Stimulated activated memory B cell treated with anti-CD40 and anti-IgM and Interleukin-4, amounts not matched to agents 10 μg/mL and 1 μg/mL and 100 μg/mL, for 72 hours (primary cell): Measurements from ENCODE around the gene GRIP2.

ENCODE experiments used
- ATAC-seq: fragments of 150-1000 bp; cut with Tn5 transposase; 2 replicates; pipeline ENCODE4 v1.10.0; 2021
- H3K27ac Mint-ChIP-seq: one replicate; pipeline ENCODE4 v1.8.0; 2022; ENCODE audit warnings: mild to moderate bottlenecking, mixed read lengths
- H3K27me3 Mint-ChIP-seq: one replicate; pipeline ENCODE4 v1.8.0; 2022; ENCODE audit warnings: mixed read lengths
- H3K36me3 Mint-ChIP-seq: one replicate; pipeline ENCODE4 v1.8.0; 2022; ENCODE audit warnings: mixed read lengths
- H3K4me1 Mint-ChIP-seq: one replicate; pipeline ENCODE4 v1.8.0; 2022; ENCODE audit warnings: mixed read lengths
- H3K4me3 Mint-ChIP-seq: one replicate; pipeline ENCODE4 v1.8.0; 2022; ENCODE audit warnings: mild to moderate bottlenecking, moderate library complexity, mixed read lengths
- H3K9me3 Mint-ChIP-seq: one replicate; pipeline ENCODE4 v1.8.0; 2022; ENCODE audit warnings: mixed read lengths

GRIP2 gene

DNA sequence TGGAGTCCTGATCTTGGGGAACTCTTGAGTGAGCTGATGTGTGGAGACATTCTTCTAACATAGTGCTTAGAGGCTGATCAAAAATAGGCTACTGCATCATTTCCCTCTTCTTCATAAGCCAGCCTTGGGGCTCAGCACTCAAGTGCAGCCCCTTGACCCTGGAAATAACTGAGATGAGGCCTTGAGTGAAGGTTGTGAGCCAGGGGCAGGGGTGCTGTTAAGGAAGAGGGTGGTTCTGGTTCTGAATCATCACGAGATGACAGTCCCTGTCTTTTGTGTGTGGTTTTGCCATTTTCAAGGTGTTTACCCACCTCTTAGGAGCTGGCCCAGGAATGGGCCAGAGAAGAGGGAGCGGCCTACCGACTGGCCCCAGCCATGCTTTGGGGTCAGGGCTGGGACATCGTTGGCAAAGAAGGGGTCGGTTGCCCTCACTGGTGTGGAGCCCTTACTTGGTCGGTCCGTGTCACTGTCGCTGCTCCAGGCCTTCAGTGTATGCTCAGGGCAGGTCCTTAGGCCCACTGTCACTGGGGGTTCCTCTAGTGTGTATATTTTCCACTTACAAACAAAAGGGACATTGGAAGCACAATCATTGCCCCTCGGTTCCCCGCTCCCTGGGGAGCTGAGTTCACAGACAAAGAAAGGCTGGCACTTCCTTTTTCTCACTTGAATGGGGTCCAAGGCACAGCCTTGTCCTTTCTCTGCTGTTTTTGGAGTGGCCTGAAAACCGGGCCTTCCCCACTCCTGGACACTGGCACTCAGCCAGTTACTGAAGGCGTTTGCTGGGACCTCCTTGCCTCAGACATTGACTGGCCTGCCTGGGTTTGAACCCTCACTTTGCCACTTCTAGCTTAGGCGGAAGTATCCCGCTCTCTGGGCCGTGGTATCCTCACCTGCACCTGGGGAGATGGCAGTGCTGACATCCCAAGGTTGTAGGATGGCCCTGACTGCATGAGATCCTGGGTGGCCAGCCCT lies 91.1 kb downstream of the GRIP2 start:
- Mint-ChIP-seq H3K27ac (no peak overlapping the region), H3K9me3 (peaks cover 6% of the 10 kb centered on the region), H3K36me3 (peaks cover 85% of the 10 kb centered on the region), H3K27me3 (no peaks in the 10 kb centered on the region), H3K4me1 (peaks cover 46% of the 10 kb centered on the region), H3K4me3 (no peak overlapping the region)
- no peak for ATAC-seq

DNA sequence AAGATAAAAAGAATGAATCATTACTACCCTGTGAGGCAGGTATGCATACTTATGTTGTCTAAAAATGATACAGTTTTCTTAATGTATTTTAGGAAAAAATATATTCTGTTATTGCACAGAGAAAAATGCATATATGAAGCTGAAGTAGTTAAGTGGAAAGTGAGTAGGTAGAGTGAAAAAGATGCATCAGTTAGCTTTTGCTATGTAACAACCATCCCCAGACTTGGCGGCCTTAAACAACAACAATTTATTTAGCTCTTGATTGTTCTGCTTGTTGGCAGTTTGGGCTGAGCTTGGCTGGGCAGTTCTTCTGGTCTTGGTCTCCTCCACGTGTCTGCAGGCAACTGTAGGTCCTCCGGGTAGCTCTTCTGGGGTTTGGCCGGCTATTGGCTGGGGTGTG lies 92.1 kb downstream of the GRIP2 start:
- H3K36me3 Mint-ChIP-seq, result peaks cover 90% of the 10 kb centered on the region
- ATAC-seq, result no peak

DNA sequence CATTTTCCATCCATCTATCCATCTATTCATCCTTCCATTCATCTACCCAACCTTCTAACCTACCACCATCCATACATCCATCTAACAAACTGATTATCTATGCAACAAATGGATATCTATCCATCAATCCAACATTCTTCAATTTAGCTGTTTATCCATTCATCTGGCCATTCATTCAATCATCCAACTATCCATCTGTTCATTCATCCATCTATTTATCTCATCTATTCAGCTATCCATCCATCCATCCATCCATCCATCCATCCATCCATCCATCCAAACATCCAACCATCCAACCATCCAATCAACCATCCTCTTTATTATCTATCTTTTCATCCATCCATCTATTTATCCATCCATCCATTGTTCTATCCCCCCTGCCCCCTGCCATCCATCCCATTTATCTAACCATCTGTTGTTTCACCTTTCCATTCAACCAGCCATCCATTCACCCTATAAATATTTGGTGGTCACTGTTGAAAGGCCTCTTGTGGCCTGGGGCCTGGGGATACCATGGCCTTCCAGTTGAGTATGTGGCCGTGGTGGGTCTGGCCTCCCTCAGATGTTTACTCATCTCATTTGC lies 93.1 kb downstream of the GRIP2 start:
- Mint-ChIP-seq H3K9me3 (peaks cover 6% of the 10 kb centered on the region), H3K27ac (no peak overlapping the region), H3K36me3 (peaks cover 83% of the 10 kb centered on the region), H3K4me1 (peaks cover 27% of the 10 kb centered on the region), H3K4me3 (no peak overlapping the region), H3K27me3 (no peaks in the 10 kb centered on the region)
- no peak for ATAC-seq

More for the DNA sequence above, 92.1 kb downstream of the GRIP2 start:
- Mint-ChIP-seq H3K27ac (no peak overlapping the region), H3K27me3 (no peaks in the 10 kb centered on the region), H3K4me1 (peaks cover 37% of the 10 kb centered on the region), H3K9me3 (peaks cover 6% of the 10 kb centered on the region), H3K4me3 (no peak overlapping the region)

DNA sequence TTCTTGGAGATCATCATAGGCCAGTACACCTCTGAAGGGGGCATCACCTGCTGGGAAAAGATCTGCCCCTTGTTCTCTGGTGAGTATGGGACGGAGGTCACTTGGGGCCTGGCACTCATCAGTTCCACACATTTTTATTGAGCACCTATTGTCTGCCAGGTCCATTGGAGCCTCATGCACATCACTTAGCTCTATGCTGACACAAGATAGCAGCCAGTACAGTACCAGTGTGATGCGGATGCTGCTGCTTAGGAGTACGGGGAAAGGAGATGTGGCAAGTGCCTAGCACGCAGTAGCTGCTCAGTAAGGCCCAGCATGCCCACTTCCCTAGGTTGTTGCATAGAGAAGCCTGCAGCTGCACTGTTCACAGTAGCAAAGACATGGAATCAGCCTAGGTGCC lies 94.4 kb downstream of the GRIP2 start:
- peaks cover 30% of the 10 kb centered on the region for H3K4me1 Mint-ChIP-seq
- H3K27ac Mint-ChIP-seq, result no peak overlapping the region
- peaks cover 6% of the 10 kb centered on the region for H3K9me3 Mint-ChIP-seq
- H3K27me3 Mint-ChIP-seq, result no peaks in the 10 kb centered on the region
- ATAC-seq, result no peak
- H3K4me3 Mint-ChIP-seq, result no peak overlapping the region
- peaks cover 70% of the 10 kb centered on the region for H3K36me3 Mint-ChIP-seq

DNA sequence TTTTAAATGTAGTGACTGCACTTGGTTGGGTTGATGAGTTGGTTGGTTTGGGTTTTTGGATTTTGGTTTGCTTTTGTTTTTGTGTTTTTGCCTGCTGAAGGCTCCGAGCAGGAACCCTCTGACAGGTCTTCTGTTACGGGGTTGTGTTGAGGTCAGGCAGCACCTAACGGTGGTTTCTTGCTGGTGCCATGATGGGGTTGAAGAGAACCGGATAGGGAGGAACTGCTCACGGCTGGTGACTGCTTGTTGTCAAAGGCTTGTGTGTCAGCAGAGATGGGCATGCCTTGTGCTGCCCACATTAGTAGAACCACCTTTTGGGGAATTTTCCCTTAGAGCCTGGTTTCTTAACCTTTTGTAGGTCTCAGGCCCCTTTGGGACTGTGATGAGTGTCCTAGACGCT lies 95.8 kb downstream of the GRIP2 start:
- ATAC-seq, result no peak
- peak overlapping the region; percentile 57 for H3K27ac Mint-ChIP-seq
- H3K9me3 Mint-ChIP-seq, result peaks cover 6% of the 10 kb centered on the region
- peaks cover 43% of the 10 kb centered on the region for H3K4me1 Mint-ChIP-seq
- H3K36me3 Mint-ChIP-seq, result peaks cover 68% of the 10 kb centered on the region
- no peak overlapping the region for H3K4me3 Mint-ChIP-seq
- H3K27me3 Mint-ChIP-seq, result no peaks in the 10 kb centered on the region

DNA sequence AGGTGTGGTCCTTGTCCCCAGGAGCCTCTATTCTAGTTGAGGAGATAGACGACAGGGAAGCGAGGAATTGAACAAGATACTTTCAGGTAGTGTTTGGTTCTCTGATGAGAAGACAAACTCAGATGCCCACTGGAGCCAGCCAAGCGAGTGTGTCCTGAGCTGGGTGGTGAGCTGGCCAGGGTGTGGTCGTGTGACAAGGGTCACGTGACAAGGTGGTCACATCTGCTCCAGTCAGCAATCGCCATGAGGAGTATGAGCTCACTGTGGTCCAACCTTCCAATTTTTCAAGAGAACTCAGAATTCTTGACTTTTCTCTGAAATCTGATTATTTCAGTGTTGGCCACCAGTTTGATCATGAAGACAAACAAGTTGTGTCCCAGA lies 98.2 kb downstream of the GRIP2 start:
- ATAC-seq, result no peak
- Mint-ChIP-seq H3K9me3 (peaks cover 2% of the 10 kb centered on the region), H3K36me3 (peaks cover 43% of the 10 kb centered on the region), H3K4me3 (no peak overlapping the region), H3K4me1 (peaks cover 47% of the 10 kb centered on the region), H3K27me3 (no peaks in the 10 kb centered on the region), H3K27ac (no peak overlapping the region)

DNA sequence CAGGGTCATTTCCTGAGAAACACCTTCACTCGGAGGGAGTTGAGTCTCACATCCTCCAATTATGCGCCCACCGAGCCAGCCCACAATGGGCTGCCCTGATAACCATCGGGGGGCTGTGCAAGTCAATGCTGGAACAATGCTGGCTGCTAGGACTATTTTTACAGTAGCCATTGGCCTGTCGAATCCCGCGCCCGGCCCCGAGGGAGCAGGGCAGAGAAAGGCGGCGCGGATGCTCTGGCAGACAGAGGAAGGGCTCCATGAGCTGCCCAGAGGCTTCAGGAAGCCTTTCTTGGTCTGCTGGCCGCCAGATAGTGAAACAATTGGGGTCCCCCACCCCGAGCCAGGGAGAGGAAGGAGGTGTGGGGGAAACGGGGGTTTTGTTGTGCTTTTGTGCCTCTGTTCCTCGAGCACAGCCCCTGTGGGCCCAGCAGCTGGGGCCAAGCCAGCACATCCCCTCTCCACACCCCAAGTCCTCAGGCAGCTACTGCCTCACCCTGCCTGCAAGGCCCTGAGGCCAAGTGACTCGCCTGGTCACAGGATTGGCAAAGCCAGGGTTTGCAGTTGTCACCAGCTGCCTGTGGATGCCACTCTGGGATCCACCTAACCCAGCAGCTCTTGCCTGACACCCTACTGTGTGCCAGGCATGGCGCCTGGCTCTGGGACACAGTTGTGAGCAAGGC lies 98.8 kb downstream of the GRIP2 start:
- H3K36me3 Mint-ChIP-seq, result peaks cover 38% of the 10 kb centered on the region
- no peaks in the 10 kb centered on the region for H3K9me3 Mint-ChIP-seq
- H3K4me1 Mint-ChIP-seq, result peaks cover 53% of the 10 kb centered on the region
- ATAC-seq, result no peak
- no peaks in the 10 kb centered on the region for H3K27me3 Mint-ChIP-seq
- H3K27ac Mint-ChIP-seq, result peak overlapping the region; percentile 92
- H3K4me3 Mint-ChIP-seq, result no peak overlapping the region

DNA sequence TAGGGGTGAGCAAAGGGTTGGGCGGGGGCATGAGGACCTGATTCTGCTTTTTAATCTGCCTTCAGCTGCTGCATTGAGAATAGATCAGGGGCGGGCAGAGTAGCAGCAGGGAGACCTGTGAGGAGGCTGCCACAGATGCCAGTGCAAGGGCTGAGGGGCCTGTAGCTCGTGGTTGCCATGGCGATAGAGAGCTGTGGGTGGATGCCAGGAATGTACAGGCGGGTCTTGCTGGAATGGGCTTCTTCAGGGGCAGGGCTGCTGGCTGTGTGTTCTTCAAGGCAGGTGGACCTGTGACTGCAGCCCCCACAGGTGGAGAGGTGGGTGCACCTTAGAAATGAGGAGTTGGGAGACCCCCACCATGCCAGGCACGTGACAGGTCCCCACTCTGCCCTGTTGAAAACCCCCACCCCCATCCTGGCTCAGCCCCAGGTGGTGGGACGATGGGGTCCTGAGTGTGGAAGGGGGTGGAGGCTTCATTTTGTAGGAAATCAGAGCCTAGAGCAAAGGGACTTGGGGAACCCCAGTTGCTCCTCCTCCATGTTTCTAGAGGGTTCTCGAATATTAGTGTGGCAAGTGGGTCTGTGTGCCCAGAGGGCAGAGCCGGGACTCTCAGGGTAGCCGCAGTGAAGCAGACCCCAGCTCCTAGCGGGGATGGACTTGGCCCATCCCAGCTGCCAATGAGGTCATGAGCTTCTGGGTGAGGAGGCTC lies 99.5 kb downstream of the GRIP2 start:
- peaks cover 31% of the 10 kb centered on the region for H3K36me3 Mint-ChIP-seq
- peak overlapping the region; percentile 60 for H3K4me3 Mint-ChIP-seq
- H3K27ac Mint-ChIP-seq, result peak overlapping the region; percentile 92
- ATAC-seq, result no peak
- peaks cover 55% of the 10 kb centered on the region for H3K4me1 Mint-ChIP-seq
- H3K27me3 Mint-ChIP-seq, result no peaks in the 10 kb centered on the region
- no peaks in the 10 kb centered on the region for H3K9me3 Mint-ChIP-seq

DNA sequence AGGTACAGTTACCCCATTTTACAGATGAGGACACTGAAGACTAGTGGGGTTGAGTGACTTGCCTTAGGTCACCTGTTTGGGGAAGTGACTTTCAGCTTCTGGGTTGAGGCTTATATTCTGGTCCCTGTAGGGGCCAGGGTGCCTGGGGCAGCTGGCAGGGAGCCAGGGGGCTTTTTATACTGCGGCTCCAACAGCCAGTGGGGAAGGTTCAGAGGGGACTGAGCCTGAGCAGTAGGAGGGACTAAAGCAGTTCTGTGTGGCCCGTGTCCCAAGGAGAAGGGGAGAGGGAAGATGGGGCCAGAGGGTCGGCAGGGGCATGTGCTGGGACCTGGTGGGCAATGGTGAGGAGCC lies 100.0 kb downstream of the GRIP2 start:
- Mint-ChIP-seq H3K27ac (peak overlapping the region; percentile 92), H3K4me1 (peaks cover 60% of the 10 kb centered on the region), H3K27me3 (no peaks in the 10 kb centered on the region), H3K9me3 (no peaks in the 10 kb centered on the region), H3K36me3 (peaks cover 26% of the 10 kb centered on the region), H3K4me3 (peak overlapping the region; percentile 60)
- peak; percentile 71 for ATAC-seq

DNA sequence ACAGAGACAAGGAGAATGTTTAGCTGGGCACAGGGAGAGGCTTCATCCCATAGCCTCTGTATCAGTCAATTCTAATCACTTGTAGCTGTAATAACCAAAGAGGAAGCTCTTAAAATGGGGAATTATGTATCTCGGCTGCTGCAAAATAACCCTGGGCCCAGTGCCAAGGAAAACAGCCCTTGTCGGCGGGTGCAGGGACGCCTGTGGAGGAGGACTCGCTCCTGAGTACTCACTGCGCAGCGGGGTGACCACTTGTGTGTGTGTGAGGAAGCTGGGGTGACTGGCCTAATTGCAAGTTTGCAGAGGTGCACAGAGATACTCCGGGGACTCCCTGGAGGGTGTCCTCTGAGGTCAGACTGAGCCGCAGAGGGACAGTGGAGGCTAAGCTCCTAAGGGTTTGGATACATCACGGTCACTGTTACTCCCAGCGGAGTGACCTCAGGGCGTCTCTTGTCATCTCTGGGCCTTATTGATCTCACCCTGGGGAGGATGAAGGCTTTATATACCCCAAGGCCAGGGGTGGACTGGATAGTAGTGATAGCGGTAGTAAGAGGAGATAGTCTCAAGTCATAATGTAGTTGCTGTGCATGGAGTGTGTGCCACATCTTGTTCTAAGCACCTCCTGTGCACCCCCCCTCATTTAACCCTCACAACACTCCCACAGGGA lies 100.5 kb downstream of the GRIP2 start:
- H3K4me3 Mint-ChIP-seq, result peak overlapping the region; percentile 60
- ATAC-seq, result peak; percentile 56
- peaks cover 65% of the 10 kb centered on the region for H3K4me1 Mint-ChIP-seq
- H3K27ac Mint-ChIP-seq, result peak overlapping the region; percentile 92
- no peaks in the 10 kb centered on the region for H3K9me3 Mint-ChIP-seq
- peaks cover 20% of the 10 kb centered on the region for H3K36me3 Mint-ChIP-seq
- no peaks in the 10 kb centered on the region for H3K27me3 Mint-ChIP-seq
